ENCODE results near the gene GPX2.

GRCh38 chr14:64923015-64923414 lies 19.5 kb downstream of the GPX2 start:
- TF ChIP-seq REST (IDR thresholded peaks at IDR 0.05; ENCODE audit: insufficient read depth in 1 of 2, low read depth in 2 of 2, low read length in 1 of 2) (no peak), CTCF (IDR thresholded peaks at IDR 0.05) (no peak), POLR2AphosphoS5 (IDR thresholded peaks at IDR 0.05; ENCODE audit: low read depth, low read length) (no peak)

Data from Panc1 (cell line).